ENCODE measurements around the gene NR2F2.

The NR2F2 gene

GRCh38 chr15:96336596-96337364 lies 6.3 kb downstream of the NR2F2 start:
- TF ChIP-seq CTCF (IDR thresholded peaks at IDR 0.05; ENCODE audit: borderline replicate concordance, insufficient read depth, low read depth, low read length), result no peak
- no peak overlapping the region for H3K4me3 ChIP-seq (ENCODE audit: low read depth, low read length)

GRCh38 chr15:96337365-96338023 lies 7.0 kb downstream of the NR2F2 start:
- no peak for TF ChIP-seq CTCF (IDR thresholded peaks at IDR 0.05; ENCODE audit: borderline replicate concordance, insufficient read depth, low read depth, low read length)
- H3K4me3 ChIP-seq (ENCODE audit: low read depth, low read length), result no peak overlapping the region

DNA sequence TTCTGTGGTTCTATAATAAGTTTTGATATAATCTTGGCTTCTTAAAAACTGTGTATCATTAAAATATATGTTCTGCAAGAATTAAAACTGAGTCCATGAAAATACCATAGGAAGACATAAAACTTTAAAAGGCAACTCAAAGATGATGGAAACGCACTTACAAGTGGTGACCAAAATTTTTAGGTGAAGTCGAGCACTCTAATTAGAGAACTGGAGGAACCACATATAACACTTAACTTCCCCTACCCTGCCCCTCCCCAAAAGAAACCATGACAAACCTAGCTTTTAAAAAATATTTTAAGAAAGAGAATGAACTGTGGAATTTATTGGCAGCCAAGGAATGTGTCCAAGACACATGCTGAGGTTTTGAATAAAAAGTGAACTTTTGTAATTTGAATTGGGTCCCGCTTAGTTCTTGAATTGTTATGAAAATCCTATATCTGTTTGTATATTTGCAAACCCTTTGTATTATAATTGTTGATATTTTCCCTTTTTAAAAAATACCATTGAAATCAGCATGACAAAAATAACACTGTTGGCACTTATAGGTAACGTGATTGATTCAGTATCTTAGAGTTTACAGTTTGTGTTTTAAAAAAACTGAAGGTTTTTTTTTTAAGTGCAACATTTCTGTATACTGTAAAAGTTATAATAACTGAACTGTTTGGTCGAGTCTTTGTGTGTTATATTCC lies 7.7 kb downstream of the NR2F2 start:
- no peak for TF ChIP-seq CTCF (IDR thresholded peaks at IDR 0.05; ENCODE audit: borderline replicate concordance, insufficient read depth, low read depth, low read length)
- no peak overlapping the region for H3K4me3 ChIP-seq (ENCODE audit: low read depth, low read length)

DNA sequence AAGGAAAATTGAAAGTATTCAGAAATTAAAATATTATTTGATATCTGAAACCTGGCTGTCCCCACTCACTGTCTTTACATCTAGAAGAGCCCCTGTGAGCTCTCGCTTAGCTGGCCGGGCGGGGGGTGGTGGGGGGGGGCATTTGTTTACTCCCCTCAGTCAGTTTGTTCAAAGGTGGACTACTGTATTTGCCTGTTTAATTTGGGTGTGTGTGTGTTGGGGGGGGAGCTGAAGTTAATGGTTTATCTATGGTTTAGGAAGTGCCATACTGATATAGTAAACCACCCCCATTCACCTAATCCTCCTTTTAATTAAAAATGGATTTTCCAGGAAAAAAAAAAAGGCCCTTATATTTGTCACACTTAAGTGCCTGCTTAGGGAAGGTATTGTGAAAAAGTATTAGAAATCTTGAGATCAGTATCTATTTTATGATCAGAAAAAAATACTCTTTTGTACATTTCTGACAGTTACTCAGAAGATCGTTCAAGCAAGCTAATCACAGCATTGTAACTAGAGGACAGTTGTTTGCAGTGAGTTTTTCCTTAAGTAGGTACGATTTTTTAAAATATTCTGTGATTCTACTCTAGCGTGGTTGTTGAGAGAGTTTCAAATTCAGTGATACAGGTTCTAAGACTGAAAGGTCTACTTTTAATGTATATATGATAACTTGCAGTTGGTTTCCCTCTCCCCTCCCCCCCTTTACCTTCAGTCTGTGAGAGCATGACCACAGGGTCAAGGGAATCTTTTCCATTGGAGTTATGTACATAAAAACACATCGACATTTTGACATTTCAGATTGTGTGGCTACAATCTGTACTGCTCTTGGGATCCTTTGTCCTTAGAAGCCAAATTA lies 8.5 kb downstream of the NR2F2 start:
- no peak for TF ChIP-seq CTCF (IDR thresholded peaks at IDR 0.05; ENCODE audit: borderline replicate concordance, insufficient read depth, low read depth, low read length)
- no peak overlapping the region for H3K4me3 ChIP-seq (ENCODE audit: low read depth, low read length)

DNA sequence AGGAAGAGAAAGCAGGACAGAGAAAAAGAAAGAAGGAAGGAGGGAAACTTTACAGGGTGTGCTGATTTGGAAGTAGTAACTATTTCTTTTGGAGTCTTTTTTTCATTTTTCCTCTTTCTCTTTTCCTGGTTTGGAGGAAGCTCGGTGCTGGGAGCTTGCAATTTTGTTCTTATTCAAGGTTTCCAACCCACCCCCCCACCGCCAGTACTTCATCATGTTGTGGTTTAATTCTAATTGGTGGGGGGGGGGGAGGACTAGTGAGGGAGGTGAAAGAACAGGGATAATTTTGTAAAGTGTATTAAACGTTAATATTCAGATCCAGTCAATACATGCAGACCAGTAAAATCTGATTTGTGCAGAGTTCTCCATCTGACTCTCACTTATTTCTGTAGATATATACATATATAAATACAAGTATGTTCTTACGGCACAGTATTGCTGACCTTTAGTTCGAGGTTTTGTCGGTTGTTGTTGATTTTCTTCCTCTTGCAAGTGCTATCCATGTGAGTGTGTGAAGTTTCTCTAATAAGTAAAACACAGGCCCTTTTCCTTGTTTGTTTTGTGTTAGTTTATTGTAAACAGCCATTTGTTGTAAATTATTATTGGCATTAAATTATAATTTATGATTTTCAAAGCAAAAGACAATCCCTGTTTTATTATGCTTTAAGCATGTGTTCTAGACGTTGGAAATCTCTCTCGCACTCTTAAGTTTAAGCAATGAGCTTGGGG lies 9.3 kb downstream of the NR2F2 start:
- TF ChIP-seq CTCF (IDR thresholded peaks at IDR 0.05; ENCODE audit: borderline replicate concordance, insufficient read depth, low read depth, low read length), result no peak
- H3K4me3 ChIP-seq (ENCODE audit: low read depth, low read length), result no peak overlapping the region

DNA sequence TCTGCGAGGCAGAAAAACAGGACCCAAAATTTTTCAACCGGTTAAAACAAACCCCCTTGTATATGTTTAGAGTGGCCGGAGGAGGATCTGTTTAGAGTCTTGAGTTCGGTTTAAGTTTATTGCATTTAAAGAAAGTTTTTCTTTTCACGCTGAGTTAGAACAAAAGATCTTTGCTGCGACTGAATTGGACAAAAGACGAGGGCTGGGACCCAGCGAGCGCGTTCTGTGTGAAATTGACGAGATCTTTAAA lies 9.8 kb downstream of the NR2F2 start:
- no peak overlapping the region for H3K4me3 ChIP-seq (ENCODE audit: low read depth, low read length)
- TF ChIP-seq CTCF (IDR thresholded peaks at IDR 0.05; ENCODE audit: borderline replicate concordance, insufficient read depth, low read depth, low read length), result no peak
